ENCODE data around the gene SOCS3.

SOCS3 gene

GRCh38 chr17:78391843-78392242 is 32.0 kb upstream of the SOCS3 start:
- DNase-seq (ENCODE audit: low read depth), result no peak
- H3K4me3 ChIP-seq (ENCODE audit: low read depth, low read length), result no peak overlapping the region

- no peak for DNase-seq (ENCODE audit: low read depth)
- no peak overlapping the region for H3K4me3 ChIP-seq (ENCODE audit: low read depth, low read length)
Observed at GRCh38 chr17:78391051-78391431, 31.2 kb upstream of the SOCS3 start.

GRCh38 chr17:78390241-78391050 is 30.6 kb upstream of the SOCS3 start:
- DNase-seq (ENCODE audit: low read depth), result peak; percentile 93
- H3K4me3 ChIP-seq (ENCODE audit: low read depth, low read length), result no peak overlapping the region

GRCh38 chr17:78387977-78388941 is 28.4 kb upstream of the SOCS3 start:
- no peak for DNase-seq (ENCODE audit: low read depth)
- H3K4me3 ChIP-seq (ENCODE audit: low read depth, low read length), result no peak overlapping the region

- DNase-seq (ENCODE audit: low read depth), result no peak
- no peak overlapping the region for H3K4me3 ChIP-seq (ENCODE audit: low read depth, low read length)
Observed at GRCh38 chr17:78384479-78385175, 24.8 kb upstream of the SOCS3 start.

- DNase-seq (ENCODE audit: low read depth), result peak; percentile 99
- no peak overlapping the region for H3K4me3 ChIP-seq (ENCODE audit: low read depth, low read length)
Observed at GRCh38 chr17:78383725-78384471, 24.0 kb upstream of the SOCS3 start.

- DNase-seq (ENCODE audit: low read depth), result no peak
- no peak overlapping the region for H3K4me3 ChIP-seq (ENCODE audit: low read depth, low read length)
Observed at GRCh38 chr17:78381601-78382232, 21.8 kb upstream of the SOCS3 start.

- H3K4me3 ChIP-seq (ENCODE audit: low read depth, low read length), result no peak overlapping the region
- no peak for DNase-seq (ENCODE audit: low read depth)
Observed at GRCh38 chr17:78380370-78380769, 20.5 kb upstream of the SOCS3 start.

- H3K4me3 ChIP-seq (ENCODE audit: low read depth, low read length), result peak overlapping the region; percentile 88
- peak; percentile 83 for DNase-seq (ENCODE audit: low read depth)
Observed at GRCh38 chr17:78379131-78379491, 19.2 kb upstream of the SOCS3 start.

- peak within 1 kb of the TSS; percentile 88 for H3K4me3 ChIP-seq (ENCODE audit: low read depth, low read length)
- no peak for DNase-seq (ENCODE audit: low read depth)
Observed at GRCh38 chr17:78378225-78379130, 18.6 kb upstream of the SOCS3 start, which contains the start of gene PGS1. PGS1 (plus strand) TSS chr17:78378649; CDS start chr17:78378666, 17 bp downstream.

GRCh38 chr17:78377858-78378224 is 18.0 kb upstream of the SOCS3 start:
- DNase-seq (ENCODE audit: low read depth), result no peak
- peak overlapping the region; percentile 88 for H3K4me3 ChIP-seq (ENCODE audit: low read depth, low read length)

GRCh38 chr17:78376161-78376560 is 16.3 kb upstream of the SOCS3 start:
- H3K4me3 ChIP-seq (ENCODE audit: low read depth, low read length), result no peak overlapping the region
- no peak for DNase-seq (ENCODE audit: low read depth)

- no peak overlapping the region for H3K4me3 ChIP-seq (ENCODE audit: low read depth, low read length)
- peak; percentile 91 for DNase-seq (ENCODE audit: low read depth)
Observed at GRCh38 chr17:78375401-78376151, 15.7 kb upstream of the SOCS3 start.

GRCh38 chr17:78374631-78375274 is 14.9 kb upstream of the SOCS3 start:
- DNase-seq (ENCODE audit: low read depth), result peak; percentile 86
- H3K4me3 ChIP-seq (ENCODE audit: low read depth, low read length), result no peak overlapping the region

- no peak overlapping the region for H3K4me3 ChIP-seq (ENCODE audit: low read depth, low read length)
- DNase-seq (ENCODE audit: low read depth), result no peak
Observed at GRCh38 chr17:78374189-78374588, 14.3 kb upstream of the SOCS3 start.

GRCh38 chr17:78372841-78373240 is 13.0 kb upstream of the SOCS3 start:
- H3K4me3 ChIP-seq (ENCODE audit: low read depth, low read length), result no peak overlapping the region
- no peak for DNase-seq (ENCODE audit: low read depth)

GRCh38 chr17:78371056-78371455 is 11.2 kb upstream of the SOCS3 start:
- DNase-seq (ENCODE audit: low read depth), result no peak
- H3K4me3 ChIP-seq (ENCODE audit: low read depth, low read length), result no peak overlapping the region
